ENCODE data around the gene EFEMP1.
A peak's percentile ranks its signal among the peaks of the same experiment; 100 is the strongest.

Gene EFEMP1

GRCh38 chr2:55931281-55931680 is 7.7 kb upstream of the EFEMP1 start:
- DNase-seq (ENCODE audit: low read depth) = no peak

GRCh38 chr2:55929476-55929875 is 5.9 kb upstream of the EFEMP1 start:
- DNase-seq (ENCODE audit: low read depth) = no peak

GRCh38 chr2:55926974-55927373 is 3.4 kb upstream of the EFEMP1 start:
- DNase-seq (ENCODE audit: low read depth) = no peak

GRCh38 chr2:55926246-55926645 is 2.7 kb upstream of the EFEMP1 start:
- DNase-seq (ENCODE audit: low read depth) = no peak

GRCh38 chr2:55923982-55924321 is 370 bp upstream of the EFEMP1 start:
- no peak for DNase-seq (ENCODE audit: low read depth)

GRCh38 chr2:55922291-55922907 is 1.2 kb downstream of the EFEMP1 start:
- peak; percentile 75 for DNase-seq (ENCODE audit: low read depth)

GRCh38 chr2:55919574-55919973 is 4.0 kb downstream of the EFEMP1 start:
- no peak for DNase-seq (ENCODE audit: low read depth)

GRCh38 chr2:55918856-55919255 is 4.7 kb downstream of the EFEMP1 start:
- DNase-seq (ENCODE audit: low read depth) = no peak

- no peak for DNase-seq (ENCODE audit: low read depth)
Measured at GRCh38 chr2:55917713-55918390, 5.7 kb downstream of the EFEMP1 start.

GRCh38 chr2:55917117-55917516 is 6.5 kb downstream of the EFEMP1 start:
- DNase-seq (ENCODE audit: low read depth) = no peak

- DNase-seq (ENCODE audit: low read depth) = peak; percentile 83
Measured at GRCh38 chr2:55916473-55917049, 7.0 kb downstream of the EFEMP1 start.

- no peak for DNase-seq (ENCODE audit: low read depth)
Measured at GRCh38 chr2:55914786-55915185, 8.8 kb downstream of the EFEMP1 start.

GRCh38 chr2:55912926-55913325 is 10.7 kb downstream of the EFEMP1 start:
- no peak for DNase-seq (ENCODE audit: low read depth)

GRCh38 chr2:55910077-55910476 is 13.5 kb downstream of the EFEMP1 start:
- DNase-seq (ENCODE audit: low read depth) = no peak

- DNase-seq (ENCODE audit: low read depth) = no peak
Measured at GRCh38 chr2:55907686-55908085, 15.9 kb downstream of the EFEMP1 start.

GRCh38 chr2:55906993-55907392 is 16.6 kb downstream of the EFEMP1 start:
- no peak for DNase-seq (ENCODE audit: low read depth)

GRCh38 chr2:55903727-55904126 is 19.9 kb downstream of the EFEMP1 start:
- no peak for DNase-seq (ENCODE audit: low read depth)

GRCh38 chr2:55902971-55903370 is 20.6 kb downstream of the EFEMP1 start:
- no peak for DNase-seq (ENCODE audit: low read depth)

GRCh38 chr2:55902429-55902828 is 21.2 kb downstream of the EFEMP1 start:
- DNase-seq (ENCODE audit: low read depth) = no peak

GRCh38 chr2:55901941-55902340 is 21.6 kb downstream of the EFEMP1 start:
- peak; percentile 72 for DNase-seq (ENCODE audit: low read depth)

- peak; percentile 82 for DNase-seq (ENCODE audit: low read depth)
Measured at GRCh38 chr2:55901322-55901721, 22.3 kb downstream of the EFEMP1 start.

- DNase-seq (ENCODE audit: low read depth) = no peak
Measured at GRCh38 chr2:55899881-55900280, 23.7 kb downstream of the EFEMP1 start.

- DNase-seq (ENCODE audit: low read depth) = no peak
Measured at GRCh38 chr2:55898386-55899040, 25.1 kb downstream of the EFEMP1 start.
